ENCODE measurements around the gene TEF. TPM values are rescaled to one million over a fixed set of nuclear protein-coding genes. Genes with fewer than 3 reads are reported as not detected.

Gene TEF
- total and polyA plus RNA-seq, 7 donors = 12.6 to 30.3 (median 21.3) TPM

DNA sequence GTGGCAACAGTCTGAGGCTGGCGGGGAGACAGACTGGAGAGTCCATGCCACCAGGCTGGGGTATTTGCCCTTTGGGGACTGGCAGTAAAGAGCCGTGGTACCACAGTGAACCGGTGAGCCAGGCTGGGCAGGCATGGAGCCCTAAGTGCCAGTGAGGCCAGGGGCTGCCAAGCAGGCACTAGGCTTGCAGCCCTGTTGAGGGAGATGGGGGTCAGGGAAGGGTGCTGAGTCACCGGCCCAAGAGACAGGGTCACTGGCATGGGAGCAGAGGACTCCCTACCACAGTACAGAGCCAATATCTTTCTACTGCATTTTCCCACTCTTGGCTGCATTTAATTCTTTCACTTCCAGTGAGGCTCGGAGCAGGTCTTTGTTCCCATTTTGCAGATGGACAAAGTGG is 30.7 kb upstream of the TEF start:
- WGBS, 2 donors = 96% methylated on average over 5 of the region's 5 CpGs

GRCh38 chr22:41352058-41352457 is 29.7 kb upstream of the TEF start:
- DNase-seq = peak; percentile 65
- H3K36me3 ChIP-seq = peaks cover 38 to 100% (median 77%) of the 10 kb centered on the region in 4 donors
- H3K27ac ChIP-seq = peak overlapping the region in 1 of 4 donors; percentile 27
- intact Hi-C loops (cut with DNase I) = no loop called here
- H3K4me3 ChIP-seq = no peak overlapping the region
- TF ChIP-seq POLR2AphosphoS5 (IDR thresholded peaks at IDR 0.05) (no peak), EP300 (IDR thresholded peaks at IDR 0.05) (no peak), POLR2A (IDR thresholded peaks at IDR 0.05) (no peak)
- TF ChIP-seq, protein P1, sequence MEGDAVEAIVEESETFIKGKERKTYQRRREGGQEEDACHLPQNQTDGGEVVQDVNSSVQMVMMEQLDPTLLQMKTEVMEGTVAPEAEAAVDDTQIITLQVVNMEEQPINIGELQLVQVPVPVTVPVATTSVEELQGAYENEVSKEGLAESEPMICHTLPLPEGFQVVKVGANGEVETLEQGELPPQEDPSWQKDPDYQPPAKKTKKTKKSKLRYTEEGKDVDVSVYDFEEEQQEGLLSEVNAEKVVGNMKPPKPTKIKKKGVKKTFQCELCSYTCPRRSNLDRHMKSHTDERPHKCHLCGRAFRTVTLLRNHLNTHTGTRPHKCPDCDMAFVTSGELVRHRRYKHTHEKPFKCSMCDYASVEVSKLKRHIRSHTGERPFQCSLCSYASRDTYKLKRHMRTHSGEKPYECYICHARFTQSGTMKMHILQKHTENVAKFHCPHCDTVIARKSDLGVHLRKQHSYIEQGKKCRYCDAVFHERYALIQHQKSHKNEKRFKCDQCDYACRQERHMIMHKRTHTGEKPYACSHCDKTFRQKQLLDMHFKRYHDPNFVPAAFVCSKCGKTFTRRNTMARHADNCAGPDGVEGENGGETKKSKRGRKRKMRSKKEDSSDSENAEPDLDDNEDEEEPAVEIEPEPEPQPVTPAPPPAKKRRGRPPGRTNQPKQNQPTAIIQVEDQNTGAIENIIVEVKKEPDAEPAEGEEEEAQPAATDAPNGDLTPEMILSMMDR (IDR thresholded peaks at IDR 0.05) = no peak
- H3K4me1 ChIP-seq = no peaks in the 10 kb centered on the region
- H3K9me3 ChIP-seq = no peaks in the 10 kb centered on the region
- 66 to 76% methylated on average over 6 of the region's 6 CpGs for WGBS, 2 donors
- H3K27me3 ChIP-seq = no peaks in the 10 kb centered on the region

More for the DNA sequence above, 30.7 kb upstream of the TEF start:
- Histone ChIP-seq H3K4me1 (no peaks in the 10 kb centered on the region), H3K27me3 (no peaks in the 10 kb centered on the region), H3K36me3 (peaks cover 41 to 100% (median 77%) of the 10 kb centered on the region in 4 donors), H3K9me3 (no peaks in the 10 kb centered on the region), H3K27ac (no peak overlapping the region), H3K4me3 (no peak overlapping the region)
- no peak for DNase-seq
- TF ChIP-seq POLR2AphosphoS5 (IDR thresholded peaks at IDR 0.05) = no peak
- TF ChIP-seq, protein P1 (IDR thresholded peaks at IDR 0.05) = no peak
- no peak for TF ChIP-seq POLR2A (IDR thresholded peaks at IDR 0.05)
- no peak for TF ChIP-seq EP300 (IDR thresholded peaks at IDR 0.05)
- intact Hi-C loops (cut with DNase I) = no loop called here

DNA sequence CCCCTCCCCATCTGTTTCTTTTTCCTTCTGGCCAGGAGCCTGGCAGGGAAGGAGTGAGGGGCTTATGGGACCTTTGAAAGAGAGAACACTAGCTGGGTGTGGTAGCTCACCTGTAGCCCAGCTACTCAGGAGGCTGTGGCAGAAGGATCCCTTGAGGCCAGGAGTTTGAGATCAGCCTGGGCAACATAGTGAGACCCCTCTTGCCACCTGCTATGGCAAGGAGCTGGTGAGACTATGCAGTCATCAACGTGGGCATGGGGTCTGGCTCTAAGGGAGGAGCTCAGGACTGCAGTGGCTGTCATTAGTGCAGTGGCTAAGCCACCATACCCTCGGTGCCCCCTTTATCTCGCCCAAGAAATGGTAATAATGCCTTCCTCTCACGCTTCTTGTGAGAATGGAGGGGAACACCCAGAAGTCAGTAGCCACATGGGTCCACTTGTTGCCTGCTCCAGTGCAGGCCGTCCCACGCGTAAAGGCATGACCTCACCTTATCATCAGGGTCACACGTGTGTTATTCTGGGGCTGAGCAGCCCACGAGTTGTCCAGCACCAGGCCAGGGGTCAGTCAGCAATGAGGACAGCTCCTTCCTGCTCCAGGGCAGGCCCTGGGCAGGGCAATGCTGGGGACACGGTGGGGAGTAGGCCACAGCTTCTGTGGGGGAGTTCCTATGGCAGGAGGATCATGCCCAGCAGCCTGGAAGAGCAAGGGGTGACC is 27.7 kb upstream of the TEF start:
- Histone ChIP-seq H3K9me3 (no peaks in the 10 kb centered on the region), H3K27ac (no peak overlapping the region), H3K4me1 (no peaks in the 10 kb centered on the region), H3K4me3 (no peak overlapping the region), H3K27me3 (no peaks in the 10 kb centered on the region), H3K36me3 (peaks cover 24 to 96% (median 65%) of the 10 kb centered on the region in 4 donors)
- TF ChIP-seq POLR2AphosphoS5 (IDR thresholded peaks at IDR 0.05) (no peak), EP300 (IDR thresholded peaks at IDR 0.05) (no peak), POLR2A (IDR thresholded peaks at IDR 0.05) (no peak)
- TF ChIP-seq, protein P1 (IDR thresholded peaks at IDR 0.05) = no peak
- WGBS, 2 donors = 87 to 92% methylated on average over 10 of the region's 10 CpGs
- intact Hi-C loops (cut with DNase I) = no loop called here
- DNase-seq = no peak

GRCh38 chr22:41354979-41355378 is 26.8 kb upstream of the TEF start:
- no peaks in the 10 kb centered on the region for H3K9me3 ChIP-seq
- 86 to 93% methylated on average over 10 of the region's 10 CpGs for WGBS, 2 donors
- intact Hi-C loops (cut with DNase I) = no loop called here
- DNase-seq = no peak
- peaks cover 18 to 86% (median 57%) of the 10 kb centered on the region in 4 donors for H3K36me3 ChIP-seq
- H3K4me3 ChIP-seq = no peak overlapping the region
- TF ChIP-seq EP300 (IDR thresholded peaks at IDR 0.05) (no peak), POLR2AphosphoS5 (IDR thresholded peaks at IDR 0.05) (no peak), POLR2A (IDR thresholded peaks at IDR 0.05) (no peak)
- TF ChIP-seq, protein P1 (IDR thresholded peaks at IDR 0.05) = no peak
- no peaks in the 10 kb centered on the region for H3K4me1 ChIP-seq
- no peaks in the 10 kb centered on the region for H3K27me3 ChIP-seq
- no peak overlapping the region for H3K27ac ChIP-seq

All from sigmoid colon (tissue), 7 donors.